Astrocyte of the cerebellum (primary cell): Measurements from ENCODE around the gene RYR2.
A peak's percentile ranks its signal among the peaks of the same experiment; 100 is the strongest.

Source experiments
- DNase-seq: peaks from one replicate; pipeline ENCODE4 v3.0.0-alpha.2; 2011; ENCODE audit warnings: low read depth
- H3K4me3 ChIP-seq: 2 replicates; pipeline ENCODE4 v1.5.1; 2011; ENCODE audit warnings: mild to moderate bottlenecking, low read depth, low read length, moderate library complexity
- CTCF ChIP-seq: IDR thresholded peaks from 2 replicates; pipeline ENCODE4 v1.5.1; 2012; ENCODE audit warnings: low read length, low read depth, moderate library complexity, mild to moderate bottlenecking; ENCODE audit errors: missing control alignments
- in situ Hi-C: cut with HindIII; loops from 2 replicates; pipeline ENCODE4 v1.10.0; 2017; ENCODE audit warnings: low sequenced_read_pairs

RYR2 gene

GRCh38 chr1:237199026-237199425 is 157.0 kb downstream of the RYR2 start:
- no peak for DNase-seq
- H3K4me3 ChIP-seq = no peak overlapping the region
- in situ Hi-C loops = no loop called here
- TF ChIP-seq CTCF = no peak

DNA sequence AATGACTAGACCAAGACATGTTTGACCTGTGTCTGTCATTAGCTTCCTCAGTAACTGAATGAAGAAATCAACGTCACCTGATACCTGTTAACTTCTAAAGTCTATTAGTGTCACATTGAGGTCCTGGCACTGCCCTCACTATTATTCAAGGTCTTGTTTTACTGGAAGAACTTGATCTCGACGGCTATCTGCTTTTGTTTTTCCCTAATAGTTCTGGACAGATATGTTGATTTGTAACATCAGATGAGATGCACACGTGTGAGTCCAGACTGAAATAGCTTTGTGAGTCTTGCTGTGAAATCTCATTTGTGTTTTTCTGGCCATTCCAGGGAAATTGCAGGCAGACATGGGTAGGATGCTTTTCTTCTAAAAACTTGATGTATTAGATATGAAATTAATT is 159.2 kb downstream of the RYR2 start:
- DNase-seq = no peak
- in situ Hi-C loops = no loop called here
- no peak for TF ChIP-seq CTCF
- H3K4me3 ChIP-seq = no peak overlapping the region

- no peak for DNase-seq
- TF ChIP-seq CTCF = no peak
- in situ Hi-C loops = no loop called here
- H3K4me3 ChIP-seq = no peak overlapping the region
Observed at GRCh38 chr1:237204841-237205240, 162.9 kb downstream of the RYR2 start.

- no peak overlapping the region for H3K4me3 ChIP-seq
- no peak for TF ChIP-seq CTCF
- in situ Hi-C loops = no loop called here
- peak; percentile 31 for DNase-seq
Observed at GRCh38 chr1:237205400-237206064, 163.5 kb downstream of the RYR2 start.

GRCh38 chr1:237206065-237206414 is 164.1 kb downstream of the RYR2 start:
- no peak overlapping the region for H3K4me3 ChIP-seq
- TF ChIP-seq CTCF = no peak
- in situ Hi-C loops = no loop called here
- no peak for DNase-seq

- TF ChIP-seq CTCF = no peak
- no peak for DNase-seq
- H3K4me3 ChIP-seq = no peak overlapping the region
- in situ Hi-C loops = no loop called here
Observed at GRCh38 chr1:237211031-237211430, 169.0 kb downstream of the RYR2 start.

- in situ Hi-C loops = no loop called here
- H3K4me3 ChIP-seq = no peak overlapping the region
- no peak for TF ChIP-seq CTCF
- DNase-seq = no peak
Observed at GRCh38 chr1:237211540-237211939, 169.6 kb downstream of the RYR2 start.
